Measurements from ENCODE around the gene ERI3.

DNA sequence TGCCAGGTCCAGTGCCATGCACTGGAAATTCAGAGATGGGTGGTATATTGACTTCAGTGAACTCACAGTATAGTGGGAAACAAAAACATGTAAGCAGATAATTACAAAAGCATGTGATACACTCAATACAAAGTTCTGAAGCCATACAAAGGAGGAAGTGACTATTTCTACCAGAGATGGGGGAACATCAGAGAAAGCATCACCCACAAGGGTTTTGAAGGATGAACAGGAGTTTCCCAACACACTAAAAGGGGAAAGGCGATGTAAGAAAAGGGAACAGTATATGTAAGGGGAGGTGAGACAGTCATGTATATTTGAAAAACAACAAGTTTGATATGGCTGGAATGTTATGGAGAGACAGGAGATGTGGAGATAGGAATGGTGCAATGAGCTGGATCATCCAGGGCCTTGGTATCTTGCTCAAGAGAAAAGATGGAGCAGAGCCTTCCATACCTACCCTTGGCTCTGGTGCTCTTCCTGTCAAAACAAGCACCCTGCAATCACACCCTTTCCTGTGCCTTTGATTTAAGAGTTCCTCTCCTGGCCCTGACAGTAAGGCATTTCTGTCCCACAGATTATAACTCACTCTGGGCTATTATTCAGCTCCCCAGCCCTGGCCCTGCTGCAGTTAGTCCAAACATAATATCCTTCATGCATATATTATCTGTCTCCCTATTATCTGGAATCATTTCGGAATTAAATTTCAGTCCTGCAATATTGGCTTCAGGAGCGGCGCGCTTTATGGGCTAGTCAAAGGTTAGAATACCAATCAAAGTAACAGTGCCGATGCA lies 81.3 kb downstream of the ERI3 start:
- no peak for TF ChIP-seq POLR2AphosphoS5 (IDR thresholded peaks at IDR 0.05; ENCODE audit: low read depth, low read length)
- TF ChIP-seq TAF1 (IDR thresholded peaks at IDR 0.05; ENCODE audit: borderline replicate concordance, low read depth, low read length) = no peak

All from GM12892 (cell line).